LNCaP clone FGC (cell line): ENCODE results near the gene SSC5D.

Experiments used
- DNase-seq: peaks from one replicate; pipeline ENCODE4 v3.0.0-alpha.2; 2011; ENCODE audit warnings: low read depth
- H3K4me3 ChIP-seq: 2 replicates; pipeline ENCODE4 v1.5.1; 2011; ENCODE audit warnings: mild to moderate bottlenecking, low read depth, low read length, control low read depth
- TF ChIP-seq, protein P1 (sequence below): IDR thresholded peaks from 2 replicates; pipeline ENCODE4 v1.5.1; 2012; ENCODE audit warnings: mild to moderate bottlenecking; ENCODE audit not compliant: control insufficient read depth, insufficient read depth; ENCODE audit errors: extremely low read depth

The SSC5D gene

DNA sequence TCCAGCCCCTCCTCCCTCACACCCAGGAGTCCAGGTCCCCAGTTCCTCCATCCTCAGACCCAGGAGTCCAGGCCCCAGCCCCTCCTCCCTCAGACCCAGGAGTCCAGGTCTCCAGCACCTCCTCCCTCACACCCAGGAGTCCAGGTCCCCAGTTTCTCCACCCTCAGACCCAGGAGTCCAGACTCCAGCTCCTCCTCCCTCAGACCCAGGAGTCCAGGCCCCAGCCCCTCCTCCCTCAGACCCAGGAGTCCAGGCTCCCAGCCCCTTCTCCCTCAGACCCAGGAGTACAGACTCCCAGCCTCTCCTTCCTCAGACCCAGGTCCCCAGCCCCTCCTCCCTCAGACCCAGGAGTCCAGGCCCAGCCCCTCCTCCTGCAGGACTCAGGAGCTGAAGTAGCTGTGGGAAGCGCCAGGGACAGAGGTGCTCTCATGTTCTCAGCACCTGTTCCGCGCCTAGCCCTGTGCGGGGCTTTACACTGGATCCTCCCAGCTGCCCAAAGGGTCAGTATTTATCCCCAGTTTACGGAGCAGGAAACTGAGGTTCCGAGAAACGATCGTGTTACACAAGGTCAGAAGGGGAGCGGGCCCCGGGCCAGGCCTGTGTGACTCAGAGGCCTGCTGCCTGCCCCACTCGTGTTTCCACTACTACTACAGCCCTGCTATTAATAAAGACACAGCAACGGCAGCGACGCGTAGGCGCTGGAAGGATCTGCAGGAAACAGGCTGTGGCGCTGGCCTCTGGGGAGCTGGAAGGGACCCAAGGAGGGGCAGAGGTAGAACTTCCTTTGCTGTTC, 58.8 kb downstream of the SSC5D start:
- TF ChIP-seq, protein P1, sequence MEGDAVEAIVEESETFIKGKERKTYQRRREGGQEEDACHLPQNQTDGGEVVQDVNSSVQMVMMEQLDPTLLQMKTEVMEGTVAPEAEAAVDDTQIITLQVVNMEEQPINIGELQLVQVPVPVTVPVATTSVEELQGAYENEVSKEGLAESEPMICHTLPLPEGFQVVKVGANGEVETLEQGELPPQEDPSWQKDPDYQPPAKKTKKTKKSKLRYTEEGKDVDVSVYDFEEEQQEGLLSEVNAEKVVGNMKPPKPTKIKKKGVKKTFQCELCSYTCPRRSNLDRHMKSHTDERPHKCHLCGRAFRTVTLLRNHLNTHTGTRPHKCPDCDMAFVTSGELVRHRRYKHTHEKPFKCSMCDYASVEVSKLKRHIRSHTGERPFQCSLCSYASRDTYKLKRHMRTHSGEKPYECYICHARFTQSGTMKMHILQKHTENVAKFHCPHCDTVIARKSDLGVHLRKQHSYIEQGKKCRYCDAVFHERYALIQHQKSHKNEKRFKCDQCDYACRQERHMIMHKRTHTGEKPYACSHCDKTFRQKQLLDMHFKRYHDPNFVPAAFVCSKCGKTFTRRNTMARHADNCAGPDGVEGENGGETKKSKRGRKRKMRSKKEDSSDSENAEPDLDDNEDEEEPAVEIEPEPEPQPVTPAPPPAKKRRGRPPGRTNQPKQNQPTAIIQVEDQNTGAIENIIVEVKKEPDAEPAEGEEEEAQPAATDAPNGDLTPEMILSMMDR = no peak
- no peak overlapping the region for H3K4me3 ChIP-seq
- DNase-seq = no peak

DNA sequence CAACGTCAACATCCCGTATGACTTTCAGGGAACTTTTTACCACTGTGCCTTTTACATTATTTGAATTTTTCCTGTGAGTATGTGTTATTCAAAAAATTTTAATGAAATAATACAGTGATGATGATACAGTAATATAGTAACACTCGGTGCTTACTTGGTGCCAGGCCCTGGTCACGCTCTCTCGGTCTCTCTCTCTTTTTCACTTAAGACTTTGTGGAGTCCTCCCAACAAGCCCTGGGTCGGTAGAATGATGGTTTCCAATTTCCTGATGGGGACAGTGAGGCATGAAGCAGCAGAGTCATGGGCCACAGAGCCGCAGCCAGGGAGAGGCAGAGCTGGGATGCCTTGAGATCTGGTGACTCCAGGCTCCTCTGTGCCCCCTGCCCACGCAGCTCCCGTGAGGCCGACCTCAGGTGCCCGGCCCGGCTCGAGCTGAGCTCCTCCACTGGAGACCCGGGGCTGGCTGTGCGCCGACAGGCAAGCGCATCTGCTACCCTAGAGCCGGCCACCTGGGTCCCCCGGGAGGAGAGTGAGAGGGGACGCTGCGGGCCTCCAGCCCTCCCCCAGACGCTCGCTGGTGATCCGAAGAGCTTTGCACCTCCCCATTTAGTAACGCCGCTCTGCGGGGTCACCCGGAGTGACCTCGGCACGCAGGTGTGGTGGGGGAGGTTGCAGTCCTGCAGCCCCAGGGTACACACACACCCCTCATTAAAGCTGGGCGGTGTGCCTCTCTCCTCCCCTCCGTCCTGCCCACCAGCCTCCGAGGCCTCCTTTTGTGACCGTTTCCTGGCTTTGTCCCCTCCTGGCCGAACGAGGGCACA, 61.5 kb downstream of the SSC5D start:
- no peak for DNase-seq
- TF ChIP-seq, protein P1 = no peak
- H3K4me3 ChIP-seq = no peak overlapping the region

DNA sequence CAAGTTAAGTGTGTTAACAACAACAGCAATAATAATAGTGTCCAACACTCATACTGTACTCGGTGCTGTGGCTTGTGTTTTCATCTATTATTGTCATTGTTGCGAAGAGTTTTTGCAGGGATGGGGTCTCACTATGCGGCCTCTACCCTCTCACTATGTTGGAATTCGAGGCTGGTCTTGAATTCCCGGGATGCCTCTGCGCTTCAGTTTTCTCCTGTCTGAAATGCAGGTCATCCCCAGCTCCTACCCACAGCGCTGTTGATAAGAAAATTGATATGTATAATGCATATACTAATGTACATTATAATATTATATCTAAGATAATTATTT, 62.0 kb downstream of the SSC5D start:
- TF ChIP-seq, protein P1 = no peak
- H3K4me3 ChIP-seq = no peak overlapping the region
- DNase-seq = no peak

DNA sequence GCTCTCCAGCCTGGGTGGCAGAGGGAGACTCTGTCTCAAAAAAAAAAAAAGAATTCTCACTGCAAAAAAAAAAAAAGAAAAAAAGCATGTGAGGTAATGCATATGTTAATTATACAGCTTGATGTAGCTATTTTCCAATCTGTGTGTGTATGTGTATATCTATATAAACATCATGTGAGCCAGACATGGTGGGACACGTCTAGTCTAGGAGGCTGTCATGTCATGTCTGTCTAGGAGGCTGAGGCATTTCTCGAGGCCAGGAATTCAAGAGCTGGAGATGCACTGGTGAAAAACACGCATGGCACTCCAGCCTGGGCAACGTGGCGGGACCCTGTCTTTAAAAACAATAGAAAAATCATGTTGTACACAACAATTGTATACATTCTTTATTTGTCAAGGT, 64.0 kb downstream of the SSC5D start:
- DNase-seq = no peak
- TF ChIP-seq, protein P1 = no peak
- H3K4me3 ChIP-seq = no peak overlapping the region

DNA sequence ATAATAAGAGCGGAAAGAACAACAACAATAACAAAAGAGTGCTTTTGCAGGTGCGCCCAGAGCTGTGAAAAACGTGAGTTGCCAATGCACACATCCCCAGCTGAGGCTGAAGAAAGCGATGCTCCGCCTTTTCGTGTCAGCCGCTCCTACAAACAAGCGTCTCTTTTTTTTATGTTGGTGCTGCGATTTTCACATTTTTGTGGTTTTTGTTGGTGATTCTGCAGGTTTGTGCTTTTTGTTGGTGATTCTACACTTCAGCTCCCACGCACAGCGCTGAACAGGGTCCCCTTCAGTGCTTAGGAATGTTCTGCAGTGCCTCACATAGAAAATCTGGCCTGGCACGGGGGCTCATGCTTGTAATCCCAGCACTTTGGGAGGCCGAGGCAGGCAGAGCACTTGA, 64.4 kb downstream of the SSC5D start:
- TF ChIP-seq, protein P1 = no peak
- no peak for DNase-seq
- H3K4me3 ChIP-seq = no peak overlapping the region

DNA sequence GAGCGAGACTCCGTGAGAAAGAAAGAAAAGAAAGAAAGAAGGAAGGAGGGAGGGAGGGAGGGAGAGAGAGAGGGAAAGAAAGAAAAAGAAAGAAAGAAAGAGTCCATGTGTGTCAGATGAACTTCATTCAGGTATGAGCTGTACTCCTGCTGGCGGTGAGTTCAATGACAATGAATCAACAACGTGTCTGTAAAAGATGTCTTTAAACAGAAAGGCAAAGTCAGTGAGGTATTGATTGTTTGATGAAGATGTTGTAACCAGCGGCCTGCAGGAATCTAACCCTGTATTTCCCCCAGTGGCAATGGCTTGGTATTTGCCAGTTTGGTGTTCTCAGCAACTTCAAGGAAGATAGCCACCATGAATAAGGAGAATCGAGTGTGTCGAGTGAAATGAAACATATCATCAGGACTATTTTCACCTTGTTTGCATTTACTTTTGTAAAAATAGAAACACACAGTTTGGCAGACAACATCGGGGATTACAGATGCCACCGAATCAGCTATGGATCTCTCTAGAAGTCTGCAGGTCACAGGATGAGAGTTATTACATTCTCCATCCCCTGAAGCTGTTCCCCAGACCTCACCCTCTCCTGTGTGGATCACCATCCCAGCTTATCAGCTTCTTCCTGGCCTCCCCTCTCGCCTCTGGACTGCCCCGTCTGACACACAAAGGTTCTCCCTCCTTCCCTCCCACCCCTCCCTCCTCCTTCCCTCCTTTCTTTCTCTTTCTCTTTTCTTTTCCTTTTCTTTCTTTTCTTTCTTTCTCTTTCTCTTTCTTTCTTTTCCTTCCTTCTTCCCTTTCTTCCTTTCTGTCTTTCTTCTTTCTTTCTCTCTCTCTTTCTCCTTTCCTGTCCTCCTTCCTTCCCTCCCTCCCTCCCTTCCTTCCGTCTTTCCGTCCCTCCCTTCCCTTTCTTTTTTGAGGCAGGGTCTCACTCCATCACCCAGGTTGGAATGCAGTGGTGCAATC, 65.3 kb downstream of the SSC5D start:
- no peak for DNase-seq
- no peak overlapping the region for H3K4me3 ChIP-seq
- TF ChIP-seq, protein P1 = no peak
